ENCODE results near the gene LSMEM2. TPM values are rescaled to one million over a fixed set of nuclear protein-coding genes. Genes with fewer than 3 reads are reported as not detected.

The LSMEM2 gene
- total RNA-seq, 2 experiments from 2014 or later, result not detected

DNA sequence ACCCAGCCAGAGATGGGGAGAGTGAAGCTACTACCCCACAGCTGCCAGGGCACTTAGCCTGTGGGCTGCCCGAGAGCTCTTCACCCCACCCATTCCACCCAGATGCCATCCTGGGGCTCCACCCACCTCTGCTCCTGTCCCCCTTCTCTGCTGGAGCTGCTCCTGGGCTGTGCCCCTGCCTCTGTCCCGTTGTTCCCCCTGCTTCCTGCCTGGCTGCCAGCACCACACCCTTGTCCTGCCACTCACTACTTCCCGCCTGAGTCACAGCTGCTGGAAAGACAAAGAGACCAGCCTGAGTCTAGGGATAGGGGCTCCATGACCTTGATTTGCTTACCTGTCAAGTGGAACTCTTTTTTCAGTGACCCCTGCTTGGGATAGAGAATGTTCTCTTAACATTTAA, 30.5 kb upstream of the LSMEM2 start:
- Mint-ChIP-seq H3K9me3 (no peaks in the 10 kb centered on the region), H3K36me3 (ENCODE audit: low read depth) (peaks cover 24% of the 10 kb centered on the region), H3K27me3 (no peaks in the 10 kb centered on the region), H3K4me3 (no peak overlapping the region), H3K4me1 (ENCODE audit: low read depth) (peaks cover 56% of the 10 kb centered on the region), H3K27ac (peak overlapping the region; percentile 93)
- ChIA-PET CTCF (interaction anchor here (0.6 to 6.2 kb wide), 7 partner anchors 9 to 56 kb away, joined by 3 to 94 read pairs (median 5); no protein-coding TSS in a partner anchor), POLR2A (interaction anchor here (0.8 to 3.1 kb wide), 7 partner anchors 11 to 44 kb away, joined by 3 to 29 read pairs (median 4); partner anchors contain the start of genes GNAI2 and IFRD2)
- ATAC-seq (no peak), DNase-seq (no peak)
- TF ChIP-seq, protein P1, sequence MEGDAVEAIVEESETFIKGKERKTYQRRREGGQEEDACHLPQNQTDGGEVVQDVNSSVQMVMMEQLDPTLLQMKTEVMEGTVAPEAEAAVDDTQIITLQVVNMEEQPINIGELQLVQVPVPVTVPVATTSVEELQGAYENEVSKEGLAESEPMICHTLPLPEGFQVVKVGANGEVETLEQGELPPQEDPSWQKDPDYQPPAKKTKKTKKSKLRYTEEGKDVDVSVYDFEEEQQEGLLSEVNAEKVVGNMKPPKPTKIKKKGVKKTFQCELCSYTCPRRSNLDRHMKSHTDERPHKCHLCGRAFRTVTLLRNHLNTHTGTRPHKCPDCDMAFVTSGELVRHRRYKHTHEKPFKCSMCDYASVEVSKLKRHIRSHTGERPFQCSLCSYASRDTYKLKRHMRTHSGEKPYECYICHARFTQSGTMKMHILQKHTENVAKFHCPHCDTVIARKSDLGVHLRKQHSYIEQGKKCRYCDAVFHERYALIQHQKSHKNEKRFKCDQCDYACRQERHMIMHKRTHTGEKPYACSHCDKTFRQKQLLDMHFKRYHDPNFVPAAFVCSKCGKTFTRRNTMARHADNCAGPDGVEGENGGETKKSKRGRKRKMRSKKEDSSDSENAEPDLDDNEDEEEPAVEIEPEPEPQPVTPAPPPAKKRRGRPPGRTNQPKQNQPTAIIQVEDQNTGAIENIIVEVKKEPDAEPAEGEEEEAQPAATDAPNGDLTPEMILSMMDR (IDR thresholded peaks at IDR 0.05), result no peak
- intact Hi-C loops (cut with micrococcal nuclease), result no loop called here

DNA sequence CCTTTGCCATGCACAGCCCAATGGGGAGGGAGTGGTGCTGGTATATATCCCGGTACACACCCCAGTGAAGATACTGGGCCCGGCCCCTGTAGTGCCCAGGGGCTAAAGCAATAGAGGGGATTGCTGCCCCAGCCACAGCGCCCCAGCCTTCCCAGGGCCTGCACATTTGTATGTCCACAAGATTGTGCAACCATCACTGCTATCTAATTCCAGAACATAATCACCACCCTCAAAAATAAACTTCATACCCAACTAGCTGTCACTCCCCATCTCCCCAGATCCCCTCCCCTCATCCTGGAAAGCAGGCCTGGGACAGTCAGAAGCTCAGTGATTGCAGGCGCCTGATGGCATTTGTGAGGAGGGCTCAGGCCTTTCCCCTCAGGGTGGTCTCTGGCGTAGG, 29.4 kb upstream of the LSMEM2 start:
- H3K9me3 Mint-ChIP-seq, result no peaks in the 10 kb centered on the region
- peaks cover 21% of the 10 kb centered on the region for H3K36me3 Mint-ChIP-seq (ENCODE audit: low read depth)
- intact Hi-C loops (cut with micrococcal nuclease), result no loop called here
- DNase-seq (no peak), ATAC-seq (no peak)
- no peak overlapping the region for H3K4me3 Mint-ChIP-seq
- no peaks in the 10 kb centered on the region for H3K27me3 Mint-ChIP-seq
- H3K4me1 Mint-ChIP-seq (ENCODE audit: low read depth), result peaks cover 48% of the 10 kb centered on the region
- H3K27ac Mint-ChIP-seq, result peak overlapping the region; percentile 87
- ChIA-PET POLR2A (interaction anchor here (1.1 to 2.1 kb wide), 6 partner anchors 8 to 43 kb away, joined by 3 to 5 read pairs (median 4); partner anchors contain the start of genes GNAI2 and IFRD2), CTCF (interaction anchor here (1.2 to 6.2 kb wide), 6 partner anchors 8 to 57 kb away, joined by 3 to 94 read pairs (median 6); no protein-coding TSS in a partner anchor)
- TF ChIP-seq, protein P1 (IDR thresholded peaks at IDR 0.05), result no peak

- ChIA-PET POLR2A (interaction anchor here (1.3 to 1.5 kb wide), 2 partner anchors 8 to 15 kb away, joined by 4 read pairs; partner anchors contain the start of gene GNAI2), CTCF (interaction anchor here (0.8 to 6.2 kb wide), 6 partner anchors 7 to 58 kb away, joined by 3 to 94 read pairs (median 5); no protein-coding TSS in a partner anchor)
- DNase-seq (no peak), ATAC-seq (no peak)
- TF ChIP-seq, protein P1 (IDR thresholded peaks at IDR 0.05), result no peak
- peak overlapping the region; percentile 87 for H3K27ac Mint-ChIP-seq
- H3K4me1 Mint-ChIP-seq (ENCODE audit: low read depth), result peaks cover 40% of the 10 kb centered on the region
- H3K9me3 Mint-ChIP-seq, result no peaks in the 10 kb centered on the region
- H3K4me3 Mint-ChIP-seq, result no peak overlapping the region
- intact Hi-C loops (cut with micrococcal nuclease), result no loop called here
- H3K27me3 Mint-ChIP-seq, result no peaks in the 10 kb centered on the region
- H3K36me3 Mint-ChIP-seq (ENCODE audit: low read depth), result peaks cover 21% of the 10 kb centered on the region
These were observed 28.4 kb upstream of the LSMEM2 start for GRCh38 chr3:50250514-50250913.

- intact Hi-C loops (cut with micrococcal nuclease), result no loop called here
- peak; percentile 75 for DNase-seq
- TF ChIP-seq, protein P1 (IDR thresholded peaks at IDR 0.05), result no peak
- Mint-ChIP-seq H3K9me3 (no peaks in the 10 kb centered on the region), H3K4me3 (no peak overlapping the region), H3K27me3 (no peaks in the 10 kb centered on the region), H3K36me3 (ENCODE audit: low read depth) (peaks cover 24% of the 10 kb centered on the region), H3K27ac (peak overlapping the region; percentile 87), H3K4me1 (ENCODE audit: low read depth) (peaks cover 37% of the 10 kb centered on the region)
- ChIA-PET POLR2A (interaction anchor here (0.7 to 1.0 kb wide), 5 partner anchors 10 to 26 kb away, joined by 3 read pairs; no protein-coding TSS in a partner anchor), CTCF (interaction anchor here (0.9 to 6.2 kb wide), 4 partner anchors 6 to 57 kb away, joined by 4 to 94 read pairs (median 8); no protein-coding TSS in a partner anchor)
- peak; percentile 12 for ATAC-seq
These were observed 27.7 kb upstream of the LSMEM2 start for GRCh38 chr3:50251220-50251619.

DNA sequence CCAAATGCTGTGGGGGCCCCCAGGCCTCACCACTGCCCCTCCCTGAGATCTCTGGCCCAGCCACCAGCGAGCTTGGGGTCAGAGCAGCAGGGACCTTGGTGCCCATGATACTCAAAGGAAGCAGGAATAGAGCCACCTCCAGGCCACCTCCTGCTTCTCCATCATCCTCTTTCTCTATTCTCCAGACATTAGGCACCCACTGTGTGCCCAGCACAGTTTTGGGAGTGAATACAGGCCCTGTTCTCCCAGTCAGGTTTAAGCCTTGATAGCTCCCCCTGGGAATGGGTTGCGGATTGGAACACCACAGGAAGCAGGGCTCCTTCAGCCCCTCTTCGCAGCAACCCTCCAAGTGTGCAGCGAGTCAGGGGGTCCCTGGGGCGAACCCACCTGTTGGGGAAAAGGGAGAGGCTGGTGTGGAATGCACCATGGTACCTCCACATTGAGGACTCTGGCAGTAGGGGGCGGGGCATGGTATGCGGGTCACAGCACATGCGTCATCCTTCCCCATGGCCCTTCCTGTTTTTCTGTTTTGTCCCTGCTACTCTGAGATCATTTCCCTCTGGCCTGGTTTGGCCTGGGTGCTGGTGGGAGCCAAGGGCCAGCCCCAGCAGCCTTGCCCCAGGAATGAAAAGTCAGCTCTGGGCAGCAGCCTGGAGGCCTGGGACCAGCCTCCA, 24.2 kb upstream of the LSMEM2 start:
- no peak overlapping the region for H3K27ac Mint-ChIP-seq

More for the DNA sequence above, 24.2 kb upstream of the LSMEM2 start:
- Mint-ChIP-seq H3K9me3 (no peaks in the 10 kb centered on the region), H3K36me3 (ENCODE audit: low read depth) (peaks cover 37% of the 10 kb centered on the region), H3K4me3 (no peak overlapping the region), H3K27me3 (no peaks in the 10 kb centered on the region), H3K4me1 (ENCODE audit: low read depth) (peaks cover 17% of the 10 kb centered on the region)
- ATAC-seq (no peak), DNase-seq (no peak)
- TF ChIP-seq, protein P1 (IDR thresholded peaks at IDR 0.05), result no peak
- ChIA-PET POLR2A (interaction anchor here (0.6 kb wide), 1 partner anchor 39 kb away, joined by 3 read pairs; no protein-coding TSS in a partner anchor), CTCF (interaction anchor here (1.5 to 11.8 kb wide), 4 partner anchors 6 to 60 kb away, joined by 3 to 97 read pairs (median 56); no protein-coding TSS in a partner anchor)
- intact Hi-C loops (cut with micrococcal nuclease), result no loop called here

Measured in activated CD8-positive, alpha-beta T cell treated with anti-CD3 and anti-CD28 coated beads for 36 hours (primary cell).